HEK293 (cell line): Measurements from ENCODE around the gene FADS2.
A peak's percentile ranks its signal among the peaks of the same experiment; 100 is the strongest.

Source experiments
- CTCF ChIA-PET: fragments of 350-600 bp; formaldehyde crosslinking; extraction: SDS; loops from one replicate; lab custom pipeline; 2021; ENCODE audit warnings: antibody characterized with exemption; lab: Yijun Ruan, JAX
- POLR2A ChIA-PET: fragments of 300-600 bp; formaldehyde crosslinking; extraction: SDS; loops from one replicate; lab custom pipeline; 2020; ENCODE audit warnings: antibody characterized with exemption, inconsistent platforms; lab: Yijun Ruan, JAX
- H3K27ac ChIP-seq: fragments of 200-500 bp; sonication (Bioruptor generic); 2 replicates; pipeline ENCODE4 v1.5.1; 2014; ENCODE audit warnings: low read depth, low read length, control low read depth, inconsistent platforms; ENCODE audit errors: extremely low read depth
- H3K36me3 ChIP-seq, 2 experiments: fragments of 200-500 bp in 1 of 2; sonication (Bioruptor generic) in 1 of 2; 1 replicate in 1 of 2; 2 replicates in 1 of 2; pipeline ENCODE4 v1.5.1; 2014 to 2017; ENCODE audit warnings: inconsistent platforms in 2 of 2, low read length in 2 of 2; ENCODE audit not compliant: control insufficient read depth in 2 of 2, insufficient read depth in 1 of 2
- H3K4me1 ChIP-seq: fragments of 200-500 bp; sonication (Bioruptor generic); 2 replicates; pipeline ENCODE4 v1.5.1; 2014; ENCODE audit warnings: mild to moderate bottlenecking, low read length, inconsistent platforms; ENCODE audit not compliant: control insufficient read depth, insufficient read depth
- H3K4me3 ChIP-seq: 2 replicates; pipeline ENCODE4 v1.5.1; 2011; ENCODE audit warnings: low read depth, mild to moderate bottlenecking, control low read depth, low read length, moderate library complexity
- H3K9me3 ChIP-seq: fragments of 200-500 bp; sonication (Bioruptor generic); 2 replicates; pipeline ENCODE4 v1.5.1; 2014; ENCODE audit warnings: low read depth, low read length, inconsistent platforms; ENCODE audit not compliant: control insufficient read depth, insufficient read depth
- EGR2 ChIP-seq: fragments of 450-650 bp; formaldehyde crosslinking; IDR thresholded peaks from 2 replicates; pipeline ENCODE4 v1.5.1; 2016; ENCODE audit warnings: low read depth, missing biosample characterization, missing genetic modification characterization
- GFI1B ChIP-seq: fragments of 450-650 bp; formaldehyde crosslinking; IDR thresholded peaks from 2 replicates; pipeline ENCODE4 v1.5.1; 2016; ENCODE audit warnings: missing biosample characterization, missing genetic modification characterization
- GLI4 ChIP-seq: fragments of 450-650 bp; formaldehyde crosslinking; IDR thresholded peaks from 2 replicates; pipeline ENCODE4 v1.5.1; 2016; ENCODE audit warnings: missing biosample characterization, missing genetic modification characterization
- KLF9 ChIP-seq: fragments of 450-650 bp; formaldehyde crosslinking; IDR thresholded peaks from 2 replicates; pipeline ENCODE4 v1.5.1; 2016; ENCODE audit warnings: missing biosample characterization, missing genetic modification characterization, low read depth
- MEIS1 ChIP-seq: sonication (generic); formaldehyde crosslinking; IDR thresholded peaks from 2 replicates; pipeline ENCODE4 v1.8.1; 2022; ENCODE audit warnings: missing genetic modification reagents, mild to moderate bottlenecking, borderline replicate concordance
- PATZ1 ChIP-seq: fragments of 450-650 bp; formaldehyde crosslinking; IDR thresholded peaks from 2 replicates; pipeline ENCODE4 v1.5.1; 2016; ENCODE audit warnings: missing biosample characterization, missing genetic modification characterization
- PRDM1 ChIP-seq: fragments of 450-650 bp; formaldehyde crosslinking; IDR thresholded peaks from 2 replicates; pipeline ENCODE4; 2016; ENCODE audit warnings: missing biosample characterization, missing genetic modification characterization
- SCRT1 ChIP-seq: fragments of 450-650 bp; formaldehyde crosslinking; IDR thresholded peaks from 2 replicates; pipeline ENCODE4 v1.5.1; 2016; ENCODE audit warnings: missing biosample characterization, missing genetic modification characterization, borderline replicate concordance
- SCRT2 ChIP-seq: fragments of 450-650 bp; formaldehyde crosslinking; IDR thresholded peaks from 2 replicates; pipeline ENCODE4 v1.5.1; 2016; ENCODE audit warnings: missing biosample characterization, missing genetic modification characterization
- ZBTB1 ChIP-seq: fragments of 450-650 bp; formaldehyde crosslinking; IDR thresholded peaks from 2 replicates; pipeline ENCODE4 v1.5.1; 2016; ENCODE audit warnings: missing biosample characterization, missing genetic modification characterization
- ZBTB17 ChIP-seq: fragments of 450-650 bp; formaldehyde crosslinking; IDR thresholded peaks from 2 replicates; pipeline ENCODE4 v1.5.1; 2016; ENCODE audit warnings: missing biosample characterization, missing genetic modification characterization
- ZBTB21 ChIP-seq: fragments of 450-650 bp; formaldehyde crosslinking; IDR thresholded peaks from 2 replicates; pipeline ENCODE4 v1.5.1; 2017; ENCODE audit warnings: missing biosample characterization, missing genetic modification characterization
- ZBTB48 ChIP-seq: fragments of 450-650 bp; formaldehyde crosslinking; IDR thresholded peaks from 2 replicates; pipeline ENCODE4 v1.5.1; 2016; ENCODE audit warnings: missing biosample characterization, missing genetic modification characterization
- ZFP37 ChIP-seq: fragments of 450-650 bp; formaldehyde crosslinking; IDR thresholded peaks from 2 replicates; pipeline ENCODE4 v1.5.1; 2016; ENCODE audit warnings: missing biosample characterization, missing genetic modification characterization
- ZIC2 ChIP-seq: fragments of 450-650 bp; formaldehyde crosslinking; IDR thresholded peaks from 2 replicates; pipeline ENCODE4 v1.5.1; 2016; ENCODE audit warnings: missing biosample characterization, missing genetic modification characterization
- ZNF157 ChIP-seq: fragments of 450-650 bp; formaldehyde crosslinking; IDR thresholded peaks from 2 replicates; pipeline ENCODE4 v1.5.1; 2016; ENCODE audit warnings: missing biosample characterization, missing genetic modification characterization
- ZNF175 ChIP-seq: fragments of 450-650 bp; formaldehyde crosslinking; IDR thresholded peaks from 2 replicates; pipeline ENCODE4 v1.5.1; 2016; ENCODE audit warnings: missing biosample characterization, missing genetic modification characterization
- ZNF2 ChIP-seq: fragments of 450-650 bp; formaldehyde crosslinking; IDR thresholded peaks from 2 replicates; pipeline ENCODE4 v1.5.1; 2016; ENCODE audit warnings: missing biosample characterization, missing genetic modification characterization
- ZNF23 ChIP-seq: fragments of 450-650 bp; formaldehyde crosslinking; IDR thresholded peaks from 2 replicates; pipeline ENCODE4 v1.5.1; 2016; ENCODE audit warnings: missing biosample characterization, missing genetic modification characterization, borderline replicate concordance
- ZNF473 ChIP-seq: fragments of 450-650 bp; formaldehyde crosslinking; IDR thresholded peaks from 2 replicates; pipeline ENCODE4 v1.5.1; 2017; ENCODE audit warnings: missing biosample characterization, missing genetic modification characterization
- ZNF549 ChIP-seq: fragments of 450-650 bp; IDR thresholded peaks from 2 replicates; pipeline ENCODE4 v1.5.1; 2018; ENCODE audit warnings: missing biosample characterization, missing genetic modification characterization, mild to moderate bottlenecking, inconsistent platforms, moderate library complexity
- ZNF580 ChIP-seq: fragments of 450-650 bp; formaldehyde crosslinking; IDR thresholded peaks from 2 replicates; pipeline ENCODE4 v1.5.1; 2016; ENCODE audit warnings: missing biosample characterization, missing genetic modification characterization
- ZNF639 ChIP-seq: fragments of 450-650 bp; formaldehyde crosslinking; IDR thresholded peaks from 2 replicates; pipeline ENCODE4 v1.5.1; 2016; ENCODE audit warnings: missing biosample characterization, missing genetic modification characterization
- ZNF654 ChIP-seq: fragments of 450-650 bp; formaldehyde crosslinking; IDR thresholded peaks from 2 replicates; pipeline ENCODE4 v1.5.1; 2016; ENCODE audit warnings: low read depth, missing biosample characterization, missing genetic modification characterization
- ZNF670 ChIP-seq: fragments of 450-650 bp; formaldehyde crosslinking; IDR thresholded peaks from 2 replicates; pipeline ENCODE4 v1.5.1; 2016; ENCODE audit warnings: missing biosample characterization, missing genetic modification characterization, low read depth
- TF ChIP-seq, protein P1 (sequence below): fragments of 450-650 bp; formaldehyde crosslinking; IDR thresholded peaks from 2 replicates; pipeline ENCODE4 v1.5.1; 2017; ENCODE audit warnings: missing biosample characterization, missing genetic modification characterization
- TF ChIP-seq, protein P2 (sequence below): fragments of 450-650 bp; formaldehyde crosslinking; IDR thresholded peaks from 2 replicates; pipeline ENCODE4 v1.5.1; 2016; ENCODE audit warnings: missing biosample characterization, missing genetic modification characterization

FADS2 gene

DNA sequence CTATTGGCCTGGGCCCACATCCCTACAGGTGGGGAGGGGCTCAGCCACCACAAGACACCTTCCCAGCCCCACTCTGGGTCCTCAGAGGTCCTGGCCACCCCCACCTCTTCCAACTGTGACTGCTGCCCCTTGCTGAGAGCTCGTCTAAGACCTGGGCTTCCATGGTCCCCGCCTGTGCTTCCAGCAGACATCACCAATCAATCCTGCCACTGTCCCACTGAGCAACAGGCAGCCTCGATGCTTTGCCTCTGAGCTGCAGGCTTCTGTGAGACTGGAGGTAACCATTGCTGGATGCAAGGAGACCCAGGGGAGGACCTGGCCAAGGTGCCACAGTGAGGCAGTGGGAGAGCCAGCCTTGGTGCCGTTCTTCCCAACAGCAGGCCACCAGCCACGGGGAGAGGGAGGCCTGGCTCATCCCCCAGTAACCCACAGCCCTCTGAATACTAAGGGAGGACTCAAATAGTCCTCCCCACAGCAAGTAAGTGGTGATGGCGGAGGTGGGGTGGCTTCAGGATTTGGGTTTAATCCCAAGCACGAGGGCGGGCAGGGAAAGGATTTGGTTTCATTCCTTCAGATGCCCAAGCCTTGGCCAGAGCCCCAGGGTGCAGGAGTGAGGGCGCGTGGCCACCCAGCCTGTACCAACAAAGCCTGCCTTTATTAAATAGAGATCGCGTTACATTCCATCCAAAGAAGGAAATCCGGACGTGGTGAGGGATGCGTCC is 68.7 kb downstream of the FADS2 start:
- TF ChIP-seq ZNF157 (tag by site-specific recombination) (no peak), PRDM1 (tag by site-specific recombination) (no peak), SCRT2 (tag by site-specific recombination) (peak; percentile 76; the same call in 1 of the 2 replicates), ZNF639 (tag by site-specific recombination) (no peak), ZIC2 (peak; percentile 37), ZBTB17 (tag by site-specific recombination) (peak; percentile 73), ZNF23 (tag by site-specific recombination) (peak; percentile 74; the same call in 1 of the 2 replicates), ZBTB1 (no peak)
- TF ChIP-seq, protein P1, sequence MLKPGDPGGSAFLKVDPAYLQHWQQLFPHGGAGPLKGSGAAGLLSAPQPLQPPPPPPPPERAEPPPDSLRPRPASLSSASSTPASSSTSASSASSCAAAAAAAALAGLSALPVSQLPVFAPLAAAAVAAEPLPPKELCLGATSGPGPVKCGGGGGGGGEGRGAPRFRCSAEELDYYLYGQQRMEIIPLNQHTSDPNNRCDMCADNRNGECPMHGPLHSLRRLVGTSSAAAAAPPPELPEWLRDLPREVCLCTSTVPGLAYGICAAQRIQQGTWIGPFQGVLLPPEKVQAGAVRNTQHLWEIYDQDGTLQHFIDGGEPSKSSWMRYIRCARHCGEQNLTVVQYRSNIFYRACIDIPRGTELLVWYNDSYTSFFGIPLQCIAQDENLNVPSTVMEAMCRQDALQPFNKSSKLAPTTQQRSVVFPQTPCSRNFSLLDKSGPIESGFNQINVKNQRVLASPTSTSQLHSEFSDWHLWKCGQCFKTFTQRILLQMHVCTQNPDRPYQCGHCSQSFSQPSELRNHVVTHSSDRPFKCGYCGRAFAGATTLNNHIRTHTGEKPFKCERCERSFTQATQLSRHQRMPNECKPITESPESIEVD = no peak
- ChIA-PET POLR2A (interaction anchor here (1.0 to 2.0 kb wide), 2 partner anchors 51 to 53 kb away, joined by 5 to 7 read pairs; partner anchors contain the start of gene BEST1), CTCF (interaction anchor here (0.5 to 16.2 kb wide), 22 partner anchors 8 to 331 kb away, joined by 3 to 329 read pairs (median 14); partner anchors contain the start of genes BEST1, FADS2, FTH1 and INCENP)
- no peaks in the 10 kb centered on the region for H3K4me1 ChIP-seq
- no peak overlapping the region for H3K27ac ChIP-seq
- H3K9me3 ChIP-seq = no peaks in the 10 kb centered on the region
- no peak overlapping the region for H3K4me3 ChIP-seq
- no peaks in the 10 kb centered on the region for H3K36me3 ChIP-seq

DNA sequence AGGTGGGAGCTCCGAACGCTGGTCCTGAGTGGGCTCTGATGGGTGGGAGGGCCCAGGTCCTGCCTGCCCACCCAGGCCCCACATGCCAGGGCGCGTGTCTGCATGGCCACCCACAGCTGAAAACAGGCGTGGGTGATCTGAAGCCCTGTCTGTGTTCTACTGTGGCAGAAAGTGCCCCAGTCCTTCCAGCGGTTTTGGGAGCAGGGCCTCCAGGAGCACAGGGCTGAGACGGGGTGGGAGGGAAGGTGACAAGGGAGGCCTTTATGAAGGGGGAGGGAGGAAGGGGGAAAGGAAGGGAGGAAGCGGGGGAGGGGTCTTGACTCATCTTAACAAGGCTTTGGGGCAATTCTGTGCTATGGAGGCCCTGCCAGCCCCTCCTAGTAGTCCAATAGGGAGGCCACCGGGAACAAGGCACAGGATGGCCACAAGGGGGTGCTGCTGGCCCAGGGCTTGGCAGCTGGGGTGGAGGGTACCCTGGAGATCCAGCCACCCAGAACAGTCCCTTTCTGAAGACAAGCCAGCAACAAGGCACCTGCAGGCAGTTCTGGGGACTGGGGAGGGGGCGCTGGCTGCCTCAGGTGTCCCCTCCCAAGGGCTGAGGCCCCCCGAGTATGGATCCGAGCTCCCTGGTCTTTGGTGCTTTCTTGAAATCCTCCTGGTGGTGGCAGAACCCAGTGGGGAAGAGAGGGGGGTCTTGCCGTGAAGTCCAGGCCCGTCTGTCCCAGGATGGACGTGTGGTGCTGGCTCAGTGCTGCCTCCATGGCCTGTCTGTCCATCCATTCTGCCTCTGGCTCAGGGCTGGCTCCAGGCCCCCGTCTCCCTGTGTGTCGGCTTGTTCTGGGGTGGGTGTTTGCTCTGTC is 69.5 kb downstream of the FADS2 start:
- Histone ChIP-seq H3K4me3 (no peak overlapping the region), H3K36me3 (no peaks in the 10 kb centered on the region), H3K9me3 (no peaks in the 10 kb centered on the region), H3K27ac (no peak overlapping the region), H3K4me1 (no peaks in the 10 kb centered on the region)
- CTCF ChIA-PET = interaction anchor here (0.5 to 16.2 kb wide), 40 partner anchors 9 to 944 kb away, joined by 3 to 329 read pairs (median 8); partner anchors contain the start of genes BEST1, FEN1, FTH1 and TMEM258
- POLR2A ChIA-PET = interaction anchor here (0.9 to 2.0 kb wide), 3 partner anchors 50 to 70 kb away, joined by 3 to 7 read pairs (median 3); partner anchors contain the start of gene FTH1
- TF ChIP-seq ZNF175 (tag by site-specific recombination) = no peak
- peak; percentile 51; the same call in 1 of the 2 replicates for TF ChIP-seq ZBTB48
- TF ChIP-seq ZFP37 (tag by site-specific recombination) = no peak
- no peak for TF ChIP-seq ZBTB21
- TF ChIP-seq ZNF580 (tag by site-specific recombination) = no peak
- TF ChIP-seq GLI4 (tag by site-specific recombination) = no peak
- TF ChIP-seq SCRT1 = no peak
- TF ChIP-seq ZNF549 (tag by site-specific recombination) = no peak
- peak; percentile 59 for TF ChIP-seq ZNF654 (tag by site-specific recombination)
- TF ChIP-seq MEIS1 = no peak
- peak; percentile 93 for TF ChIP-seq ZNF2 (tag by site-specific recombination)
- TF ChIP-seq, protein P2, sequence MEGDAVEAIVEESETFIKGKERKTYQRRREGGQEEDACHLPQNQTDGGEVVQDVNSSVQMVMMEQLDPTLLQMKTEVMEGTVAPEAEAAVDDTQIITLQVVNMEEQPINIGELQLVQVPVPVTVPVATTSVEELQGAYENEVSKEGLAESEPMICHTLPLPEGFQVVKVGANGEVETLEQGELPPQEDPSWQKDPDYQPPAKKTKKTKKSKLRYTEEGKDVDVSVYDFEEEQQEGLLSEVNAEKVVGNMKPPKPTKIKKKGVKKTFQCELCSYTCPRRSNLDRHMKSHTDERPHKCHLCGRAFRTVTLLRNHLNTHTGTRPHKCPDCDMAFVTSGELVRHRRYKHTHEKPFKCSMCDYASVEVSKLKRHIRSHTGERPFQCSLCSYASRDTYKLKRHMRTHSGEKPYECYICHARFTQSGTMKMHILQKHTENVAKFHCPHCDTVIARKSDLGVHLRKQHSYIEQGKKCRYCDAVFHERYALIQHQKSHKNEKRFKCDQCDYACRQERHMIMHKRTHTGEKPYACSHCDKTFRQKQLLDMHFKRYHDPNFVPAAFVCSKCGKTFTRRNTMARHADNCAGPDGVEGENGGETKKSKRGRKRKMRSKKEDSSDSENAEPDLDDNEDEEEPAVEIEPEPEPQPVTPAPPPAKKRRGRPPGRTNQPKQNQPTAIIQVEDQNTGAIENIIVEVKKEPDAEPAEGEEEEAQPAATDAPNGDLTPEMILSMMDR (tag by site-specific recombination) = peak; percentile 69
- TF ChIP-seq KLF9 (tag by site-specific recombination) = no peak
- no peak for TF ChIP-seq ZNF670 (tag by site-specific recombination)
- TF ChIP-seq EGR2 (tag by site-specific recombination) = peak; percentile 90
- 0 out of 2 replicates have a peak, but pooled peaks have one; percentile 30 for TF ChIP-seq PATZ1 (tag by site-specific recombination)
- TF ChIP-seq ZNF473 (tag by site-specific recombination) = no peak
- TF ChIP-seq GFI1B = no peak
